ENCODE results near the gene RNF11.

RNF11 gene

GRCh38 chr1:51282605-51283004, 46.5 kb downstream of the RNF11 start:
- in situ Hi-C loops (cut with HindIII; ENCODE audit: low sequenced_read_pairs): no loop called here
- no peak for TF ChIP-seq CTCF (IDR thresholded peaks at IDR 0.05; ENCODE audit: low read depth, low read length, missing control alignments)
- DNase-seq (ENCODE audit: low read depth): no peak
- no peak overlapping the region for H3K4me3 ChIP-seq (ENCODE audit: low read depth, low read length)

GRCh38 chr1:51283979-51284378, 47.9 kb downstream of the RNF11 start:
- no peak overlapping the region for H3K4me3 ChIP-seq (ENCODE audit: low read depth, low read length)
- no peak for DNase-seq (ENCODE audit: low read depth)
- in situ Hi-C loops (cut with HindIII; ENCODE audit: low sequenced_read_pairs): no loop called here
- TF ChIP-seq CTCF (IDR thresholded peaks at IDR 0.05; ENCODE audit: low read depth, low read length, missing control alignments): no peak

GRCh38 chr1:51284487-51284954, 48.4 kb downstream of the RNF11 start:
- no peak for DNase-seq (ENCODE audit: low read depth)
- in situ Hi-C loops (cut with HindIII; ENCODE audit: low sequenced_read_pairs): no loop called here

GRCh38 chr1:51285055-51285454, 49.0 kb downstream of the RNF11 start:
- no peak for TF ChIP-seq CTCF (IDR thresholded peaks at IDR 0.05; ENCODE audit: low read depth, low read length, missing control alignments)
- H3K4me3 ChIP-seq (ENCODE audit: low read depth, low read length): no peak overlapping the region
- in situ Hi-C loops (cut with HindIII; ENCODE audit: low sequenced_read_pairs): no loop called here
- DNase-seq (ENCODE audit: low read depth): no peak

More at GRCh38 chr1:51284487-51284954, 48.4 kb downstream of the RNF11 start:
- no peak overlapping the region for H3K4me3 ChIP-seq (ENCODE audit: low read depth, low read length)
- TF ChIP-seq CTCF (IDR thresholded peaks at IDR 0.05; ENCODE audit: low read depth, low read length, missing control alignments): no peak

- no peak overlapping the region for H3K4me3 ChIP-seq (ENCODE audit: low read depth, low read length)
- no peak for TF ChIP-seq CTCF (IDR thresholded peaks at IDR 0.05; ENCODE audit: low read depth, low read length, missing control alignments)
- no peak for DNase-seq (ENCODE audit: low read depth)
- in situ Hi-C loops (cut with HindIII; ENCODE audit: low sequenced_read_pairs): no loop called here
Measured at GRCh38 chr1:51287966-51288365, 51.9 kb downstream of the RNF11 start.

GRCh38 chr1:51288578-51288977, 52.5 kb downstream of the RNF11 start:
- DNase-seq (ENCODE audit: low read depth): no peak
- in situ Hi-C loops (cut with HindIII; ENCODE audit: low sequenced_read_pairs): no loop called here
- H3K4me3 ChIP-seq (ENCODE audit: low read depth, low read length): no peak overlapping the region
- no peak for TF ChIP-seq CTCF (IDR thresholded peaks at IDR 0.05; ENCODE audit: low read depth, low read length, missing control alignments)
